Measurements from ENCODE around the gene FHOD3. TPM values are rescaled to one million over a fixed set of nuclear protein-coding genes. Genes with fewer than 3 reads are reported as not detected.

Gene FHOD3
- total RNA-seq, 3 donors from 2014 or later: 2.7 to 14.4 (median 4.0) TPM

GRCh38 chr18:36527740-36528455, 230.4 kb downstream of the FHOD3 start:
- DNase-seq (no peak), ATAC-seq (peak; percentile 36)
- H3K4me1 ChIP-seq (ENCODE audit: low read depth): no peaks in the 10 kb centered on the region
- no peaks in the 10 kb centered on the region for H3K9me3 ChIP-seq
- no peak for TF ChIP-seq CTCF (IDR thresholded peaks at IDR 0.05)
- intact Hi-C loops (cut with DNase I, micrococcal nuclease): no loop called here
- H3K36me3 ChIP-seq (ENCODE audit: low read depth): no peaks in the 10 kb centered on the region
- no peak overlapping the region for H3K4me3 ChIP-seq

DNA sequence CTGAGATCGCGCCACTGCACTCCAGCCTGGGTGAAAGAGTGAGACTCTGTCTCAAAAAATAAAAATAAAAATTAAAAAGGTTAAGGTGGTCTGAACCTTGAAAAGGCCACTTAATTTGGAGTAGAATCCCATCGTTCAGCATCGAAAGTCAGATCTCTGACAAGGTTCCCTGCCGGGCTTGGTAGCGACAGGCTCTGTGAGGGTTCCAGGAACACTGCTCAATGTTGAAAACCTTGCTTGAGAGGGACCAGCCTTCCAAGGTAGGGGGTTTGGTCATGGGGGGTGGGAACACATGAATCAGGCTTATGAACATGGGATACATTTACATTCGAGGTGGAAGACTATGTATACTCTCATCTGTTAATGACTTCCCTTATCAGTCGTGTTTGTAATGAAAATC, 232.2 kb downstream of the FHOD3 start:
- H3K4me1 ChIP-seq (ENCODE audit: low read depth): no peaks in the 10 kb centered on the region
- no peak for DNase-seq
- no peak for TF ChIP-seq CTCF (IDR thresholded peaks at IDR 0.05)
- H3K4me3 ChIP-seq: no peak overlapping the region
- ATAC-seq: no peak
- intact Hi-C loops (cut with DNase I, micrococcal nuclease): no loop called here
- no peaks in the 10 kb centered on the region for H3K36me3 ChIP-seq (ENCODE audit: low read depth)
- no peaks in the 10 kb centered on the region for H3K9me3 ChIP-seq

- Histone ChIP-seq H3K9me3 (no peaks in the 10 kb centered on the region), H3K4me1 (ENCODE audit: low read depth) (no peaks in the 10 kb centered on the region), H3K36me3 (ENCODE audit: low read depth) (no peaks in the 10 kb centered on the region), H3K4me3 (no peak overlapping the region)
- ATAC-seq: no peak
- no peak for TF ChIP-seq CTCF (IDR thresholded peaks at IDR 0.05)
- DNase-seq: no peak
- intact Hi-C loops (cut with DNase I, micrococcal nuclease): no loop called here
Measured at GRCh38 chr18:36530676-36531405, 233.3 kb downstream of the FHOD3 start.

GRCh38 chr18:36531636-36532035, 234.1 kb downstream of the FHOD3 start:
- Histone ChIP-seq H3K4me1 (ENCODE audit: low read depth) (no peaks in the 10 kb centered on the region), H3K9me3 (no peaks in the 10 kb centered on the region), H3K4me3 (no peak overlapping the region), H3K36me3 (ENCODE audit: low read depth) (no peaks in the 10 kb centered on the region)
- DNase-seq (no peak), ATAC-seq (no peak)
- no peak for TF ChIP-seq CTCF (IDR thresholded peaks at IDR 0.05)
- intact Hi-C loops (cut with DNase I, micrococcal nuclease): no loop called here

DNA sequence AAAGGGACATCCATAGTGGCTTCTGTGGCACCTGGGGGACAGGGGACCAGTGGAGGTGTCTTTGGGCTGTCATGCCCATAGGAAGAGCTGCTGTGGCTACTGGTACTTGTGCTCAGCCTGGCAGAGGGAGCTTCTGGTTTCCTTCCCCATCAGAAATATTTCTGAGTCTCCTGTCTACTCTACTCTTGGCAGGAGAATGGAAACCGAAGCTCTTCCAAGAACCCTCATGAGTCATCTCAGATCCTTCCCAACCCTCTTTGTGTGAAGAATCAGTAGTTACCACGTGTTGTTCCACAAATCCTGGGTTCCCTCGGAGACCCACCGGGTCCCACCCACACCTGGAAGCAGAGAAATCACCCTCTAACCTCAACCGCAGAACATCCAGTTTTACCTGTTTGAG, 234.9 kb downstream of the FHOD3 start:
- DNase-seq (no peak), ATAC-seq (no peak)
- Histone ChIP-seq H3K36me3 (ENCODE audit: low read depth) (no peaks in the 10 kb centered on the region), H3K4me3 (no peak overlapping the region), H3K9me3 (no peaks in the 10 kb centered on the region), H3K4me1 (ENCODE audit: low read depth) (no peaks in the 10 kb centered on the region)
- TF ChIP-seq CTCF (IDR thresholded peaks at IDR 0.05): no peak
- intact Hi-C loops (cut with DNase I, micrococcal nuclease): no loop called here

Data from mucosa of descending colon (tissue), 3 donors.